GM18511 (cell line): Measurements from ENCODE around the gene MINPP1.

Source experiments
- ATAC-seq: cut with Tn5 transposase; IDR thresholded peaks from one replicate; pipeline ENCODE4 v1.9.1; 2021; ENCODE audit warnings: mild to moderate bottlenecking, moderate library complexity; ENCODE audit not compliant: unreplicated experiment

Gene MINPP1

DNA sequence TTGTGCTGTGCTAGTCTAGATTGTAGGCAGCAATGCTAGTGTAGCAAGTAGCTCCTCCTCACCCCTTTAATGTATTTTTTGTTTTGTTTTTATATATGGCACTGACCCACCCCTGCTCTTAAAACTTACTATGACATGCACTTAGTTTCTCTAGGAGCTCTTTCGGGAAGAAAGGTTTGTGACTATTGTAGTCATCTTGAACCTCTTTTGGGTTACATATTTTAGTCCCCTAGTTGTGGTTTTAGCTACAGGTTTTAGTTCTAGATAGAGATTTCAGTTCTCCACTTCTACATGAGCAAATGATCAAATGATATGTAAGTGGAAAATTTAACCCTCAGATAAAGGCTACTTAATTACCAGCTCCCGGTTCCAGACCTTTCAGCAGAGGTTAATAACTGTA, 14.9 kb downstream of the MINPP1 start:
- peak; percentile 68 for ATAC-seq

DNA sequence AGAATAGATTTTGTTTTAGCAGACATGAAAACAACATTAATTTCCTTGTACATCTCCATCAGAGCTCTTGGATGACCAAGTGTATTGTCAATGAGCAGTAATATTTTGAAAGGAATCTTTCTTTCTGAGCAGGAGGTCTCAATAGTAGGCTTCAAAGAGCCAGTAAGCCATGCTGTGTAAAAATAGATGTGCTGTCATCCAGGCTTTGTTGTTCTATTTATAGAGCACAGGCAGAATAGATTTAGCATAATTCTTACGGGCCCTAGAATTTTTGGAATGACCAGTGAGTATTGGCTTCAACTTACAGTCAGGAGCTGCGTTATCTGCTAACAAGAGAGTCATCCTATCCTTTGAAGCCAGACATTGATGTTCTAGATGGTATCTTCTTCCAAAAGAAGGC, 19.0 kb downstream of the MINPP1 start:
- ATAC-seq: no peak

DNA sequence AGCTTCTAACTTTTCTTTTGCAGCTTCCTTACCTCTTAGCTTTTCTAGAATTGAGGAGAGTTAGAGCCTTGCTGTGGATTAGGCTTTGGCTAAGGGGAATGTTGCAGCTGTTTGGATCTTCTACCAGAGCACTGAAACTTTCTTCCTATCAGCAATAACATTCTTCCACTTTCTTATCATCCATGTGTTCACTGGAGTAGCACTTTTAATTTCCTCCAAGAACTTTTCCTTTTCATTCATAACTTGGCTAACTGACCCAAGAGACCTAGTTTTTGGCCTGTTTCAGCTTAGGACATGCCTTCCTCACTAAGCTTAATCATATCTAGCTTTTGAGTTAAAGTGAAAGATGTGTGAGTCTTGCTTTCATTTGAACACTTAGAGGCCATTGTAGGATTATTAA, 19.6 kb downstream of the MINPP1 start:
- ATAC-seq: no peak

DNA sequence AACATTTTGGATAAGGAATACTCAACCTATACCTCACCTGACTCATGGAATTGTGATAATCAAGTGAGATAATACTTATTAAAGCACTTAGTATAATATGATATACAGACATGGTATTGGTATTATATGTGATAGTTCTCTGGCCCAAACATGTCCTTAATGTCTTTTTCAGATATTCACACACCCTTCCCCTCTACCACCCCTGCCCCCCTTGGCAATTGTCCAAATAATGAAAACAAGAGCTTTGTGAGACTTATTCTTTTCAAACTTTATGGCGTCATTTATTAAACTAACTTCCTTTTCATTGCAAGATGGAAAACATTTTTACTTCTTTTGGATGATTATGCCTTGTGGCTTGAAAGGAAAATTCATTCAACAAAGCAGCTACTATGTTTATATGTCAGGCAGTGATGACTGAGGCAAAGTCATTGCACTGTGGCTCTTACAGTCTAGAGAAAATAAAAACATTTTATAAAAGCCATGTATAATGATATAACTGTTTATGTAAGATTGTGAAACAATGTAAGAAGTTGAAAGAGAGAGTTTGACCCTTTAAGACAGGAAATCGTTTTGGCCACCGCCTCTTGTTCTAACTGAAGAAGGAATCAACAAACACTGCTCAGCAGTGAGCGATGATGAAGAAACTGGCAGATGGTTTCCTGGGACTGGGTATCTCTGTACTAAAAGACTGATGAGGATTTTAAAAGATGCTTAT, 27.4 kb downstream of the MINPP1 start:
- ATAC-seq: no peak

DNA sequence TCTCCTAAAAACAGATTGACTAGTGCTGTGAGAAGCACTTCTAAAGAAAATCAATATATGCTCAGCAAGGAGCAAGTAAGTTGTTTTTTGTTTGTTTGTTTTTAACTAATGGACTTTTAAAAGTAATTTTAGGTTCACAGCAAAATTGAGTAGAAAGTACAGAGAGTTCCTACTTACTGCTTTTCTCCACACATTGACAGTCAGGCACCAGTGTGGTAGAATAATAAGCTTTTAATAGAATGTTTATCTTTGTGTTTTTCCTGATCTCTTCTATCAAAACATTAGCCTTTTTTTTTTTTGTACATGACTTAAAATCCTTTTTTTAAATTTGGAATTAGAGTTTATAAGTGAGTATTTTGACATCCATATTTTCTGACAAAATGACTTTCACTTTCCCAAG, 28.0 kb downstream of the MINPP1 start:
- no peak for ATAC-seq

DNA sequence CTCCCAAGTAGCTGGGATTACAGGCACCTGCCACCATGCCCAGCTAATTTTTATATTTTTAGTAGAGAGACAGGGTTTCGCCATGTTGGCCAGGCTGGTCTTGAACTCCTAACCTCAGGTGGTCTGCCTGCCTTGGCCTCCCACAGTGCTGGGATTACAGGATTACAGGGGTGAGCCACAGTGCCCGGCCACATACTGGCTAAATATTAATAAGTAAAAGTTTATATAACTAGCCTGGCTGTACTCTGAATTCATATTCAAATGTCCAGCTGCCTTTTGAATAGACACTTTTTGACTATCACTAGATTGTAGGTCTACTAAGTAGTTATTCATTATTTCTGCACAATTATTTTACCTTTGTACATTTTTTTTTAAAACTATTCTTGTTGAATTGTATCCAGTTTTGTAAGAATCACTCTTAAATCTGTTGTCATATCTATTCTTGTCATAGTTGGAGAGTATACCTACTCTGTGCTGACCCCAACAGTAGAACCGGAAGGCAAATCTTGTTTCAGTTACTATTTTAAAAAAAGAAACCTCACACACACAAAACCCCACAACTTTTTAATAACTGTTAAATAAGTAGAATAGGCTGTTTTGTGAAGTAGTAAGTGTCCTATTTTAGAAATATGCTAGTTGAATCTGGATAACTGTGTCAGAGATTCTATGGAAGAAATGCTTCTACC, 29.6 kb downstream of the MINPP1 start:
- ATAC-seq: peak; percentile 79

DNA sequence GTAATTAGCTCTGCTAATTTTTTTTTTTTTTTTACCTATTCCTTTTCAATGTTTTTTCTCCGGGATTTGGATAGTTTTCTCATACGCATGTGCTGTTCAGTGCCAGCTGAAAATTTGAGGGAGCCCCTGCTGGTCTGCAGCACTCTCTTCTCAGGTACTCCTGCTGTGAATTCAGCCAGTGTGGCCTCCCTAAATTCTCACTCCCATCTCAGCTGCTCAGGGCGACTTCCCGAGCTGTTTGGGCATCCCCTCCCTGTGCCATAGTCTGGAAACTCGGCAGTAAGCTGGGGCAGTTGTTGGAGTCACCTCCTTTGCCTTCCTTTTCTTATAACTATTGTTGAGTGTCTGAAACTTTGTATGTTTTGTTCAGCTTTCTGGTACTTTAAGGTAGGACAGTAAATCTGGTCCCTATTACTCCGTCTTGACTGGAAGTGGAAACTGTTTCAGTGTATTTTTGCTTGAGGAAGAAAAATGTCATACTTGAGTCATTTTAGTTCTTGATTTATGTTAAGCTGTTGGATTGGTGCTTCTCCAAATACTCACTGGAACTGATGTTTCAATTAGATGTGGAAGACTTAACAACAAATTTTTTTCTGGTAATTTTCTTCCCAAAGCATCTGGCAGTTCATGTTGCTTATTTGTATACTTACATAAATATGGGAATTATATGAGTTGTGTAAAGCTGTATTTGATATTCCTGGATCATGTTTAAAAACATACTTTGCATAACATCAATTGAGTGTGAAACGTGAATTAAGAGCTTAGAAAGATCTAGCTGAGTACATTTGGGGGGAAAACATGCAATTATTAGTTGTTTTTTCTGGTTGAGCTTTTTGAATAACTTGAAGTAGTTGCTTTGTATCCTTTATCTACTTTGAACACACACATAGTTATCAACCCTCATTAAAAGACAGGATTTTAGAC, 33.7 kb downstream of the MINPP1 start:
- ATAC-seq: no peak

DNA sequence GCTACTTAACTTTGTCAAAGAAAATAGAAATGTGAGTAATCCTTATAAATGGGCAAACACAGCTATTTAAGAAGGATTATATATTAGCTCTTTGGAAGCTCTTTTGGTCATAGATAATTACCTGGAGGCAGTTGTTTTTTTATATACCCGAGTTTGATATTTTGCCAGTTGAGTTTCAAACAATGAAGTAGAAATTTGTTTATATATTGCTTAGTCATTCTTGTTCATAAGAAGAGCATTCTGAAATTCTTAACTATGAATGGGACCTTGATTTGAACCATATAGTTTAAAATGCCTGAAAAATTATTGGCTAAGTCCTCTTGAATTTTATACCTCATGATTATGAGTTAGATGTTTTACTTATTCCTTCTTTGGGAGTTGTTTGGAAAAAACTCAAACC, 36.4 kb downstream of the MINPP1 start:
- no peak for ATAC-seq

DNA sequence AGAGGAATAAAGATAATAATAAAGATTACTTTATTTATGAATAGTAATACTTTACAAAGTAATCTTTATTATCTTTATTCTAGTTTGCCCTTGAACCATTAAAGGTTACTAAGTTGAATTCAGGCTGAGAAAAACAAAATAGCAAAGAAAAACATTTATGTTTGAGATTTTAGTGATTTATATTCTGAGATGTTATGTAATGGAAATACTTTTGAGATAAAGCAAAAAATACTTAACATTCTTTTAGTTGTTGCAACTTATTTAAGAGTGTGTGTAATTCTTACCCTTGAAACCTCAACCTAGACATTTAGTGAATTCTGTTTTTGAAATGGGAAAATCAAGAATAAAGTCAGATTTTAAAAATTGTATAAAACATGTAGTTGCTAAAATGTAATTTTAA, 40.0 kb downstream of the MINPP1 start:
- ATAC-seq: no peak

DNA sequence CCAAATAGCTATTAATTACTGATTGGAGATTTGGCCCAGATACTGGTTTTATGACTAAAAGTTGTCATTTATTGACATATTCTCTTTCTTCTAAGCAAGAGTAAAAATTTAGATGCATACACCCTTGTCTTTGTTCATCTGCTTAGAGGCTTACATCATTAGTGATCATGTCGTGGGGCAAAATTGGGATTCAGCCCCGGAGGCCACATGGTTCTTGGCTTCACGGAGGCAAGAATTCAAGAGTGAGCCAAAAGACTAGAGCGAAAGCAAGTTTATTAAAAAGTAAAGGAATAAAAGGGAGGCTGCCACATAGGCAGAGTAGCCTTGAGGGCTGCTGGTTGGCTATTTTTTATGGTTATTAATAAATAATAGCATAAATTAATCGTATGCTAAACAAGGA, 41.1 kb downstream of the MINPP1 start:
- ATAC-seq: no peak

DNA sequence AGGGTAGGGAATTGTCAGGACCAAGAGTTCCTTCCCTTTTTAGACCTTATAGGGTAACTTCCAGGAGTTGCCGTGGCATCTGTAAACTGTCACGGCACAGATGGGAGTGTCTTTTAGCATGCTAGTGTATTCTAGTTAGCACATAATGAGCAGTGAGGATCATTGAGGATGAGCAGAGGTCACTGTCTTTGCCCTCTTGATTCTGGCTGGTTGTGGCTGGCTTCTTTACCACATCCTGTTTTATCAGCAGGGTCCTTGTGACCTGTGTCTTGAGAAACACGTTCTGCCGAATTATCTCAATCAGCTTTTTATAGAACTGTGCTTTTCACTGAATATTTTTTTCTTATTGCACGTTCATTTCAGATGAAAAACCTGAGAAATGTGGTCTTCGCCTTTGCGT, 41.5 kb downstream of the MINPP1 start:
- ATAC-seq: no peak

DNA sequence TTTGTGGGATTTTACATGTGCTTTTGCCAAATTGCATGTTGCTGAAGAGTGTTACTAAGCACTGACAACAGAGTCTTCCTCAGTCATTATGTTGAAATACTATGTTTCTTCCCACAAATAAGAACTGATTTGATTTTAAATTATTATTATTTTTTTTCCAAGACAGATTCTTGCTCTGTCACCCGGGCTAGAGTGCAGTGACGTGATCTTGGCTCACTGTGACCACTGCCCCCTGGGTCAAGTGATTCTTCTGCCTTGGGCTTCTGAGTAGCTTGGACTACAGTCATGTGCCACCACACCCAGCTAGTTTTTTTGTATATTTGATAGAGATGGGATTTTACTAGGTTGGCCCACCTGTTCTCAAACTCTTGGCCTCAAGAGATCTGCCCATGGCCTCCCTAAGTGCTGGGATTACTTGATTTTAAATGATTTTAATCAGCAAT, 42.3 kb downstream of the MINPP1 start:
- ATAC-seq: no peak

DNA sequence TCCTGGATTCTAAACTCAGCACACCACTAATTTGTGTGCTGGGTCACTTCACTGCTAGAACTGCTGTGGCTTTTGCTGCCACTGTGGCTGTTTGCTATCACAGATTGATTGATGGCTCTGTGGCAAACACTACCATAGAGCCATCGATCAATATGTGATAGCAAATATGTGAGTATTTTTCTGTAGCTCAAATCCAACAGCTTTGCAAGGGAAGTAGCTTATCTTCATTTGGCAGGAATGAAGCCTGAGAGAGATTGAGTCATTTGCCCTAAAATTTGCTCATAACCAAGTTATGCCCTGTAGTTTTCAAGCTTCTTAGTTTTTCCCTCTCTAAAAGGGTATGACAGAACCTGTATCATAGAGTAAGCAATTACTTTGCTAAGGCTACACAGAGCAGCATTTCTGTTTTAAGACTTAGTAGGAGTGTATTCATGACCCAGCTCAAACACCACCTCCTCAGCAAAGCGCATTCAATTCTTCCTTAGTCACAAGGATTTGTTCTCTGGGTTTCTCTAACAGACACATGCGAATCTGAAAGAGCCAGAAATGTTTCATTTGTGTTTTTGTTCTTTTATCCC, 43.1 kb downstream of the MINPP1 start:
- ATAC-seq: no peak

DNA sequence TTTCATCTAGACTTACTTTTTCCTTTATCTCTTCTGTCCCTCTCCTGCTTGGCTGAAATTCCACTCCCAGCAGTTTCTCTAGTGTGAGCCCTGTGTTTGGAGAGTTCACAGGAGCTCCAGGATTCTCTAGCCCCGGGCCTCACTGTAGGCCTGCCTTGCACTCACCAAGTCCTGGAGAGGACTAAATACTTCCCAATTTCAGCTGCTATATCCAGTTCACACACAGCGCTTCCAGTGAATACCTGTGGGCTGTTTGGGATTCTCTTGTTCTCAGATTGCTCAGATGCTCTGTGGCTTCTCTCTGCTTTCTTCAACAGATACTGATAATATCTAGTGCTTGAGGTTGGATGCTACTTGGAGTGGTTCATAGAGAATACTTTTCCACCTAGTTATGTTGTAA, 46.0 kb downstream of the MINPP1 start:
- ATAC-seq: no peak

DNA sequence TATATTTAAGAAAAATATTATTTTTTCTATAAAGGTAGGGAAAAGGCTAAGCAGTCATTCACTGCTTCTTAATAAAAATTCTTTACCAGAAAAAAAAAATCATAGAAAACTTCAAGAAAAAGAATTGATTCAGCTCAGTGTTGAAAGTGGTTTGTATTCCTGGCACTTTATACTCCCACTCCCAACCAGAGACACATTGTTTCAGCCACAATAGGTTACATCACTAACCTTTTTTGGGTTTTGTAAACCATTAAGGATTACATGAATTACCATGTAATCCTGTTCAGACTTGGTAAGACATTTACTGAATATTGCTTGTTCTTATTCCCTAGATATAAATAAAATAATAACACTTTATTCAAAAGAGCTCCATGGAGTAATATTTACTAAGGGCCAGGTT, 46.6 kb downstream of the MINPP1 start:
- ATAC-seq: no peak

DNA sequence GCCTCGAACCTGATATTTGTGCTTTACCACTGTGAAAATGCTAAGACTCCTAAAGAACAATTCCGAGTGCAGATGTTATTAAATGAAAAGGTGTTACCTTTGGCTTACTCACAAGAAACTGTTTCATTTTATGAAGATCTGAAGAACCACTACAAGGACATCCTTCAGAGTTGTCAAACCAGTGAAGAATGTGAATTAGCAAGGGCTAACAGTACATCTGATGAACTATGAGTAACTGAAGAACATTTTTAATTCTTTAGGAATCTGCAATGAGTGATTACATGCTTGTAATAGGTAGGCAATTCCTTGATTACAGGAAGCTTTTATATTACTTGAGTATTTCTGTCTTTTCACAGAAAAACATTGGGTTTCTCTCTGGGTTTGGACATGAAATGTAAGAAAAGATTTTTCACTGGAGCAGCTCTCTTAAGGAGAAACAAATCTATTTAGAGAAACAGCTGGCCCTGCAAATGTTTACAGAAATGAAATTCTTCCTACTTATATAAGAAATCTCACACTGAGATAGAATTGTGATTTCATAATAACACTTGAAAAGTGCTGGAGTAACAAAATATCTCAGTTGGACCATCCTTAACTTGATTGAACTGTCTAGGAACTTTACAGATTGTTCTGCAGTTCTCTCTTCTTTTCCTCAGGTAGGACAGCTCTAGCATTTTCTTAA, 47.7 kb downstream of the MINPP1 start:
- no peak for ATAC-seq

DNA sequence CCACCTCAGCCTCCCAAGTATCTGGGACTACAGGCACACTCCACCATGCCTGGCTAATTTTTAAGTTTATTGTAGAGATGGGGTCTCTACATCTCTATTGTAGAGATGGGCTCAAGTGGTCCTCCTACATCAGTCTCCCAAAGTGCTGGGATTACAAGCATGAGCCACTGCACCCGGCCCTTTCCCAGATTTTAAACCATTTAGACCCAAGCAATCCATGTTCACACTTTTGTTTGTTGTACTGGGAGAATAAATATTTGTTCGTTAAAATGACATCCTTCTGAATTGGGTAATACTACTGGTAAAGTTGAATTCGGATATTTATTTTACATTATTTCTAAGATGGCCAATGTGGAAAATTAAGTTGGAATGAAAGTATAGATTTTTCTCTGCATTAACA, 52.7 kb downstream of the MINPP1 start:
- no peak for ATAC-seq

DNA sequence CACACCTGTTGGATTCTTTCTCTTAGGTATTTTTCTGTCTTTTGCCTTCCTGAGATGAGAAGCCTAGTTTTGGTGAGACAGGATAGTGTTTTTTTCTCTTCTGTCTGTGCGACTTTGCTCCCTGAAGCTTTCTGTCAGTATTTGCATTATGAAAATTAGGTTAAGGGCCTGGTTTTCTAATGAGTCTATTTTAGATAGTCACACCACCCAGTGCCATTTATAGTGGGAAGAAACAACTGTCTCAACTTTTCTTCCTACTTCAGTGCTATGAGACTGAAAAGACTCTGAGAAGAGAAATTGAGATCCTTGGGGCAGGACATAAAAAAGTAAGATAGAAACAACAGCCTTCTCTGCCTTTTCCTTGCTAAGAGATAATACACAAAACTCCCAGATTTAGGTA, 53.6 kb downstream of the MINPP1 start:
- no peak for ATAC-seq

DNA sequence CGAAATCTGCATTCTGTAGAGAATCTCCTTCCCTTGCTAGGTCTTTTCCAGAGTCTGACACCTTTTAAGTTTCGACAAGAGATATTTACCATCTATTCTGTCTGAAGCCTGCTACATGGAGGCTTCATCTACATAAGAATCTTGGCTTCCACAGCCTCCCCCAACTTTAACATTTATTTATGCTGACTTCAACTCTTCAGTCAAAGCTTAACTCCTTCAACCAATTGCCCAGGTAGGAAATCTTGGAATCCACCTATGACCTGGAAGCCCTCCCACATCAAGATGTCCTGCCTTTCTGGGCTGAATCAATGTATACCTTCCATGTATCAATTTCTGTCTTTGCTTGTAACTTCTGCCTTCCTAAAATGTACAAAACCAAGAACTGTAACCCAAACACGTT, 54.7 kb downstream of the MINPP1 start:
- ATAC-seq: no peak

DNA sequence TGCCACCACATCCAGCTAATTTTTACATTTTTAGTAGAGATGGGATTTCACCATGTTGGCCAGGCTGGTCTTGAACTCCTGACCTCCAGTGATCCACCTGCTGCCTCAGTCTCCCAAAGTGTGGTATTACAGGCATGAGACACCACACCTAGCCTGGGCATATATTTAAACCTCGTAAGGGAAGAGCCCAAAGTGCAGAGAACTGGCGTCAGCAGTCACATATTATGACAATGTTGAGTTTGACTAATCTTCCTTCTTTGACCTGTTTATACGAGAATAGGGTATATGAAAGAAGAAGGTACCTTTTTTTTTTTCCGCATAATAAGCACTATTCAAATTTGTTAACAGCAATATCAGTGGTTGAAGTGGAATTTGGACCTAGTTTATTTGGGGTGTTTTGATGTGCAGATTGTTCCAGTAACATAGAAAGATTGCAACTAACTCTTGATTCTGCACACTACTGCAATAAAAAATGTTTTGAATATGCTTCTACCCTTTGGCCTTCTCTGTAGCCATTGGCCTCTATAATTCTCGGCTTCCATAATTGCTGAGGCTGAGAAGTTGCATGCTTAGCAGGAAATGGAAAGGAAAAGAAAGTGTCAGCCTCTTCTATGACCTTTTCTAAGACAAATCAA, 55.9 kb downstream of the MINPP1 start:
- no peak for ATAC-seq
